SK-MEL-5 (cell line): ENCODE measurements around the gene TCF15. TPM values are rescaled to one million over a fixed set of nuclear protein-coding genes. Genes with fewer than 3 reads are reported as not detected.
"Not testable (repeated sequence)": the region's sequence is repeated elsewhere in the genome, so short reads cannot be mapped to it uniquely, and the experiment has no call there.

ENCODE experiments used
- DNase-seq: peaks from one replicate; pipeline ENCODE4 v3.0.0-alpha.2; 2016; ENCODE audit warnings: low read depth, low spot score
- in situ Hi-C: cut with HindIII; loops from 2 replicates; pipeline ENCODE4 v1.10.0; 2016; ENCODE audit warnings: low sequenced_read_pairs, high pct_unique_total_duplicates, low pct_unique_long_range_greater_than_20kb
- total RNA-seq: library from RNA; depleted of rRNA; stranded (reverse); fragments of >200 nt; shearing (Covaris generic); gene quantifications from 2 replicates; pipeline ENCODE4 v1.2.3, GENCODE V29; 2014

The TCF15 gene
- total RNA-seq, 1 experiment from 2014 or later, result not detected

GRCh38 chr20:645318-646106 is 35.4 kb upstream of the TCF15 start:
- in situ Hi-C loops, result no loop called here
- DNase-seq, result peak; percentile 78

GRCh38 chr20:644692-645317 is 34.7 kb upstream of the TCF15 start:
- DNase-seq, result no peak
- in situ Hi-C loops, result no loop called here

- in situ Hi-C loops, result no loop called here
- DNase-seq, result no peak
Measured at GRCh38 chr20:642398-643174, 32.5 kb upstream of the TCF15 start.

GRCh38 chr20:642013-642397 is 31.9 kb upstream of the TCF15 start:
- in situ Hi-C loops, DNase-seq: not testable (repeated sequence)

GRCh38 chr20:641516-641875 is 31.4 kb upstream of the TCF15 start:
- no peak for DNase-seq
- in situ Hi-C loops, result no loop called here

GRCh38 chr20:640674-641515 is 30.8 kb upstream of the TCF15 start:
- in situ Hi-C loops, result no loop called here
- no peak for DNase-seq

- in situ Hi-C loops, result no loop called here
- no peak for DNase-seq
Measured at GRCh38 chr20:638579-638978, 28.5 kb upstream of the TCF15 start.

- no peak for DNase-seq
- in situ Hi-C loops, result no loop called here
Measured at GRCh38 chr20:637559-637958, 27.4 kb upstream of the TCF15 start.

GRCh38 chr20:635893-636338 is 25.8 kb upstream of the TCF15 start:
- in situ Hi-C loops, result no loop called here
- DNase-seq, result peak; percentile 31

GRCh38 chr20:635028-635892 is 25.2 kb upstream of the TCF15 start:
- in situ Hi-C loops, result no loop called here
- DNase-seq, result no peak

- no peak for DNase-seq
- in situ Hi-C loops, result no loop called here
Measured at GRCh38 chr20:634148-634925, 24.2 kb upstream of the TCF15 start.

GRCh38 chr20:631101-631500 is 21.0 kb upstream of the TCF15 start:
- DNase-seq, result no peak
- in situ Hi-C loops, result no loop called here

- in situ Hi-C loops, result no loop called here
Measured at GRCh38 chr20:626579-626978, 16.5 kb upstream of the TCF15 start.

GRCh38 chr20:625360-625932 is 15.3 kb upstream of the TCF15 start:
- DNase-seq, result no peak
- in situ Hi-C loops, result no loop called here

More at GRCh38 chr20:626579-626978, 16.5 kb upstream of the TCF15 start:
- DNase-seq, result no peak

GRCh38 chr20:623704-624103 is 13.6 kb upstream of the TCF15 start:
- no peak for DNase-seq
- in situ Hi-C loops, result no loop called here

GRCh38 chr20:623021-623420 is 12.9 kb upstream of the TCF15 start:
- in situ Hi-C loops, result no loop called here
- no peak for DNase-seq
